WTC11 (cell line): ENCODE data around the gene GPER1.

Experiments used
- CREB1 ChIP-seq: sonication (generic); formaldehyde crosslinking; IDR thresholded peaks from 2 replicates; pipeline ENCODE4 v1.8.0; 2023; ENCODE audit warnings: mild to moderate bottlenecking, missing genetic modification reagents
- FOXK1 ChIP-seq: sonication (generic); formaldehyde crosslinking; IDR thresholded peaks from 2 replicates; pipeline ENCODE4 v1.8.0; 2022; ENCODE audit warnings: mild to moderate bottlenecking, moderate library complexity, missing genetic modification reagents
- NFYB ChIP-seq: sonication (generic); formaldehyde crosslinking; conservative IDR thresholded peaks from 2 replicates; pipeline ENCODE4 v1.8.0; 2022; ENCODE audit warnings: low read depth, missing genetic modification reagents
- TF ChIP-seq, protein P1 (sequence below): fragments of 200-600 bp; IDR thresholded peaks from 2 replicates; pipeline ENCODE4 v1.8.0; 2022; ENCODE audit warnings: antibody characterized with exemption
- TF ChIP-seq, protein P2 (sequence below): sonication (generic); formaldehyde crosslinking; IDR thresholded peaks from 2 replicates; pipeline ENCODE4 v1.8.0; 2022; ENCODE audit warnings: mild to moderate bottlenecking, missing genetic modification reagents
- TF ChIP-seq, protein P3 (sequence below): sonication (generic); formaldehyde crosslinking; IDR thresholded peaks from 2 replicates; pipeline ENCODE4 v1.8.1; 2023; ENCODE audit warnings: mild to moderate bottlenecking, missing genetic modification reagents, moderate library complexity
- TF ChIP-seq, protein P4 (sequence below): sonication (generic); formaldehyde crosslinking; IDR thresholded peaks from 2 replicates; pipeline ENCODE4 v1.8.0; 2022; ENCODE audit warnings: missing genetic modification reagents
- TF ChIP-seq, protein P5 (sequence below): sonication (generic); formaldehyde crosslinking; IDR thresholded peaks from 2 replicates; pipeline ENCODE4 v1.8.1; 2022; ENCODE audit warnings: low read depth, missing genetic modification reagents, borderline replicate concordance
- TF ChIP-seq, protein P6 (sequence below): fragments of 250-450 bp; sonication (Bioruptor Pico); IDR thresholded peaks from 2 replicates; pipeline ENCODE4 v1.9.0; 2021; ENCODE audit warnings: mild to moderate bottlenecking
- TF ChIP-seq, protein P7 (sequence below): sonication (generic); formaldehyde crosslinking; IDR thresholded peaks from 2 replicates; pipeline ENCODE4 v1.8.1; 2023; ENCODE audit warnings: mild to moderate bottlenecking, missing genetic modification reagents

DNA sequence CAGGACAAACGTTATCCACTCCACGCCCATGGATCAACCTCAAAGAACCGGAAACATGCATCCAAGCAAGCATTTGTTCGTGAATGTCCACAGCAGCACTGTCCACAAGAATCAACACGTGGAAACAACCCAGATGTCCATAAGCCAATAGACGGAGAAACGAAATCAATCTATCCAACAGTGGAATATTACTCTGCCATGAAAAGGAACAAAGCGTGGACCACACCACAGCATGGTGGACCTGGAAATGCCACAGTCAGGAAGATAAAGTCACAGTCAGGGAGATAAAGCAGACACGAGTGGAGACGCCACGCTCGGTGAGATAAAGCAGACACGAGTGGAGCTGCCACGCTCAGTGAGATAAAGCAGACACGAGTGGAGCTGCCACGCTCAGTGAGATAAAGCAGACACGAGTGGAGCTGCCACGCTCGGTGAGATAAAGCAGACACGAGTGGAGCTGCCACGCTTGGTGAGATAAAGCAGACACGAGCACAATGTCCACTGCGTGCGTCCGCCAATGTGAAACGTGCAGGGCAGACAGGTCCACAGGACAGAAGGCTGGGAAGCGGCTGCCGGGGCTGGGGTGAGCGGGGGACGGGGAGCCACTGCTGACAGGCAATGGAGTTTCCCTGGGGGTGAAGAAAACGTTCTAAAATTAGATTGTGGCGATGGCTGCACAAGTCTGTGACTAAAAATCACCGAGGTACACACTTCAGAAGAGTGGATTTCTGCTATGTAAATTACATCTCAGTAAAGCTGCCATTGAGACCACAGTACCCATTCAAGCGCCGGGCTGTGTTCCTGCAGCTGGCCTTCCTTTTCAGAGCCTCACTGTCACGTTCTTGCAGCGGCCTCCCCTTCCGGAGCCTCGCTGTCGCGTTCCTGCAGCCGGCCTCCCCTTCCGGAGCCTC, 10.6 kb downstream of the GPER1 start:
- TF ChIP-seq, protein P1, sequence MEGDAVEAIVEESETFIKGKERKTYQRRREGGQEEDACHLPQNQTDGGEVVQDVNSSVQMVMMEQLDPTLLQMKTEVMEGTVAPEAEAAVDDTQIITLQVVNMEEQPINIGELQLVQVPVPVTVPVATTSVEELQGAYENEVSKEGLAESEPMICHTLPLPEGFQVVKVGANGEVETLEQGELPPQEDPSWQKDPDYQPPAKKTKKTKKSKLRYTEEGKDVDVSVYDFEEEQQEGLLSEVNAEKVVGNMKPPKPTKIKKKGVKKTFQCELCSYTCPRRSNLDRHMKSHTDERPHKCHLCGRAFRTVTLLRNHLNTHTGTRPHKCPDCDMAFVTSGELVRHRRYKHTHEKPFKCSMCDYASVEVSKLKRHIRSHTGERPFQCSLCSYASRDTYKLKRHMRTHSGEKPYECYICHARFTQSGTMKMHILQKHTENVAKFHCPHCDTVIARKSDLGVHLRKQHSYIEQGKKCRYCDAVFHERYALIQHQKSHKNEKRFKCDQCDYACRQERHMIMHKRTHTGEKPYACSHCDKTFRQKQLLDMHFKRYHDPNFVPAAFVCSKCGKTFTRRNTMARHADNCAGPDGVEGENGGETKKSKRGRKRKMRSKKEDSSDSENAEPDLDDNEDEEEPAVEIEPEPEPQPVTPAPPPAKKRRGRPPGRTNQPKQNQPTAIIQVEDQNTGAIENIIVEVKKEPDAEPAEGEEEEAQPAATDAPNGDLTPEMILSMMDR, result no peak
- TF ChIP-seq FOXK1 (CRISPR knock-in tag) (no peak), CREB1 (no peak), NFYB (CRISPR knock-in tag) (no peak)
- TF ChIP-seq, protein P2, sequence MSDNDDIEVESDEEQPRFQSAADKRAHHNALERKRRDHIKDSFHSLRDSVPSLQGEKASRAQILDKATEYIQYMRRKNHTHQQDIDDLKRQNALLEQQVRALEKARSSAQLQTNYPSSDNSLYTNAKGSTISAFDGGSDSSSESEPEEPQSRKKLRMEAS (CRISPR knock-in tag), result no peak
- TF ChIP-seq, protein P3, sequence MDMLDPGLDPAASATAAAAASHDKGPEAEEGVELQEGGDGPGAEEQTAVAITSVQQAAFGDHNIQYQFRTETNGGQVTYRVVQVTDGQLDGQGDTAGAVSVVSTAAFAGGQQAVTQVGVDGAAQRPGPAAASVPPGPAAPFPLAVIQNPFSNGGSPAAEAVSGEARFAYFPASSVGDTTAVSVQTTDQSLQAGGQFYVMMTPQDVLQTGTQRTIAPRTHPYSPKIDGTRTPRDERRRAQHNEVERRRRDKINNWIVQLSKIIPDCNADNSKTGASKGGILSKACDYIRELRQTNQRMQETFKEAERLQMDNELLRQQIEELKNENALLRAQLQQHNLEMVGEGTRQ (CRISPR knock-in tag), result no peak
- TF ChIP-seq, protein P4, sequence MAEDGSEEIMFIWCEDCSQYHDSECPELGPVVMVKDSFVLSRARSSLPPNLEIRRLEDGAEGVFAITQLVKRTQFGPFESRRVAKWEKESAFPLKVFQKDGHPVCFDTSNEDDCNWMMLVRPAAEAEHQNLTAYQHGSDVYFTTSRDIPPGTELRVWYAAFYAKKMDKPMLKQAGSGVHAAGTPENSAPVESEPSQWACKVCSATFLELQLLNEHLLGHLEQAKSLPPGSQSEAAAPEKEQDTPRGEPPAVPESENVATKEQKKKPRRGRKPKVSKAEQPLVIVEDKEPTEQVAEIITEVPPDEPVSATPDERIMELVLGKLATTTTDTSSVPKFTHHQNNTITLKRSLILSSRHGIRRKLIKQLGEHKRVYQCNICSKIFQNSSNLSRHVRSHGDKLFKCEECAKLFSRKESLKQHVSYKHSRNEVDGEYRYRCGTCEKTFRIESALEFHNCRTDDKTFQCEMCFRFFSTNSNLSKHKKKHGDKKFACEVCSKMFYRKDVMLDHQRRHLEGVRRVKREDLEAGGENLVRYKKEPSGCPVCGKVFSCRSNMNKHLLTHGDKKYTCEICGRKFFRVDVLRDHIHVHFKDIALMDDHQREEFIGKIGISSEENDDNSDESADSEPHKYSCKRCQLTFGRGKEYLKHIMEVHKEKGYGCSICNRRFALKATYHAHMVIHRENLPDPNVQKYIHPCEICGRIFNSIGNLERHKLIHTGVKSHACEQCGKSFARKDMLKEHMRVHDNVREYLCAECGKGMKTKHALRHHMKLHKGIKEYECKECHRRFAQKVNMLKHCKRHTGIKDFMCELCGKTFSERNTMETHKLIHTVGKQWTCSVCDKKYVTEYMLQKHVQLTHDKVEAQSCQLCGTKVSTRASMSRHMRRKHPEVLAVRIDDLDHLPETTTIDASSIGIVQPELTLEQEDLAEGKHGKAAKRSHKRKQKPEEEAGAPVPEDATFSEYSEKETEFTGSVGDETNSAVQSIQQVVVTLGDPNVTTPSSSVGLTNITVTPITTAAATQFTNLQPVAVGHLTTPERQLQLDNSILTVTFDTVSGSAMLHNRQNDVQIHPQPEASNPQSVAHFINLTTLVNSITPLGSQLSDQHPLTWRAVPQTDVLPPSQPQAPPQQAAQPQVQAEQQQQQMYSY (CRISPR knock-in tag), result no peak
- TF ChIP-seq, protein P5, sequence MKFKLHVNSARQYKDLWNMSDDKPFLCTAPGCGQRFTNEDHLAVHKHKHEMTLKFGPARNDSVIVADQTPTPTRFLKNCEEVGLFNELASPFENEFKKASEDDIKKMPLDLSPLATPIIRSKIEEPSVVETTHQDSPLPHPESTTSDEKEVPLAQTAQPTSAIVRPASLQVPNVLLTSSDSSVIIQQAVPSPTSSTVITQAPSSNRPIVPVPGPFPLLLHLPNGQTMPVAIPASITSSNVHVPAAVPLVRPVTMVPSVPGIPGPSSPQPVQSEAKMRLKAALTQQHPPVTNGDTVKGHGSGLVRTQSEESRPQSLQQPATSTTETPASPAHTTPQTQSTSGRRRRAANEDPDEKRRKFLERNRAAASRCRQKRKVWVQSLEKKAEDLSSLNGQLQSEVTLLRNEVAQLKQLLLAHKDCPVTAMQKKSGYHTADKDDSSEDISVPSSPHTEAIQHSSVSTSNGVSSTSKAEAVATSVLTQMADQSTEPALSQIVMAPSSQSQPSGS (CRISPR knock-in tag), result no peak
- TF ChIP-seq, protein P6, sequence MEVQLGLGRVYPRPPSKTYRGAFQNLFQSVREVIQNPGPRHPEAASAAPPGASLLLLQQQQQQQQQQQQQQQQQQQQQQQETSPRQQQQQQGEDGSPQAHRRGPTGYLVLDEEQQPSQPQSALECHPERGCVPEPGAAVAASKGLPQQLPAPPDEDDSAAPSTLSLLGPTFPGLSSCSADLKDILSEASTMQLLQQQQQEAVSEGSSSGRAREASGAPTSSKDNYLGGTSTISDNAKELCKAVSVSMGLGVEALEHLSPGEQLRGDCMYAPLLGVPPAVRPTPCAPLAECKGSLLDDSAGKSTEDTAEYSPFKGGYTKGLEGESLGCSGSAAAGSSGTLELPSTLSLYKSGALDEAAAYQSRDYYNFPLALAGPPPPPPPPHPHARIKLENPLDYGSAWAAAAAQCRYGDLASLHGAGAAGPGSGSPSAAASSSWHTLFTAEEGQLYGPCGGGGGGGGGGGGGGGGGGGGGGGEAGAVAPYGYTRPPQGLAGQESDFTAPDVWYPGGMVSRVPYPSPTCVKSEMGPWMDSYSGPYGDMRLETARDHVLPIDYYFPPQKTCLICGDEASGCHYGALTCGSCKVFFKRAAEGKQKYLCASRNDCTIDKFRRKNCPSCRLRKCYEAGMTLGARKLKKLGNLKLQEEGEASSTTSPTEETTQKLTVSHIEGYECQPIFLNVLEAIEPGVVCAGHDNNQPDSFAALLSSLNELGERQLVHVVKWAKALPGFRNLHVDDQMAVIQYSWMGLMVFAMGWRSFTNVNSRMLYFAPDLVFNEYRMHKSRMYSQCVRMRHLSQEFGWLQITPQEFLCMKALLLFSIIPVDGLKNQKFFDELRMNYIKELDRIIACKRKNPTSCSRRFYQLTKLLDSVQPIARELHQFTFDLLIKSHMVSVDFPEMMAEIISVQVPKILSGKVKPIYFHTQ, result no peak
- TF ChIP-seq, protein P7, sequence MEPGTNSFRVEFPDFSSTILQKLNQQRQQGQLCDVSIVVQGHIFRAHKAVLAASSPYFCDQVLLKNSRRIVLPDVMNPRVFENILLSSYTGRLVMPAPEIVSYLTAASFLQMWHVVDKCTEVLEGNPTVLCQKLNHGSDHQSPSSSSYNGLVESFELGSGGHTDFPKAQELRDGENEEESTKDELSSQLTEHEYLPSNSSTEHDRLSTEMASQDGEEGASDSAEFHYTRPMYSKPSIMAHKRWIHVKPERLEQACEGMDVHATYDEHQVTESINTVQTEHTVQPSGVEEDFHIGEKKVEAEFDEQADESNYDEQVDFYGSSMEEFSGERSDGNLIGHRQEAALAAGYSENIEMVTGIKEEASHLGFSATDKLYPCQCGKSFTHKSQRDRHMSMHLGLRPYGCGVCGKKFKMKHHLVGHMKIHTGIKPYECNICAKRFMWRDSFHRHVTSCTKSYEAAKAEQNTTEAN (CRISPR knock-in tag), result no peak
